ENCODE results near the gene RBM20. TPM values are rescaled to one million over a fixed set of nuclear protein-coding genes. Genes with fewer than 3 reads are reported as not detected.

Gene RBM20
- total RNA-seq, 4 donors from 2014 or later = 0.88 to 3.8 (median 1.9) TPM

DNA sequence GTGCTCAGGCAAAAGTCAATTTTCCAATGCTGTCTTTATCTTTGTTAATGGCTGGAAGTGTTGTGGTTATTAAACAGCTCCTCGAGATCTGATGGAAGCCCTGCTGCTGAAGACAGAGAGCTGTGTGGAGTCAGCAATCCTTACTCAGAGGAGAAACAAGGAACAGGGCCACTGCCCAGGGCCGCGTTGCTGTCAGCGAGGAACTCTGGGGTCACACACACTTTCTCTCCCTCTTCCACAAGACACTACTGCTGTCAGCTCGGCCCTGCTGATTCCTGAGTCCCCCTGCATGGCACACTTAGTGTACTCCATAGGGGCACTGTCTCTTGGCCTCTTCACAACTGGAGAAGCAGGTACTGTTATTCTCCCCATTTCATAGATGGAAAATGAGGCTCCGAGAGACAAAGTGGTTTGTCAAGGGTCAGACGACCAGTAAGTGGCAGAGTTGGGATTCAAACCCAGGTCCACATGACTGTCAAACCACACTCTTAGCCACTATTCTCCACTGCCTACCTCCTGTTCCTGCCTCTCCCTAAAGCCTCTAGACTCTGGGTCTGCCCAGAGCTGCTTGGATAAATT lies 198.3 kb downstream of the RBM20 start:
- Histone ChIP-seq H3K27me3 (no peaks in the 10 kb centered on the region), H3K9me3 (no peaks in the 10 kb centered on the region), H3K27ac (peak overlapping the region in 1 of 2 donors; percentile 84), H3K4me3 (no peak overlapping the region), H3K4me1 (peaks cover 0 to 8% of the 10 kb centered on the region in 2 donors), H3K36me3 (no peaks in the 10 kb centered on the region)
- peak in 1 of 2 donors; percentile 13 for DNase-seq
- TF ChIP-seq POLR2A (IDR thresholded peaks at IDR 0.05) = no peak
- intact Hi-C loops (cut with DNase I; ENCODE audit: low total_unique reads) = no loop called here

GRCh38 chr10:110843031-110843430 lies 198.9 kb downstream of the RBM20 start:
- H3K36me3 ChIP-seq = no peaks in the 10 kb centered on the region
- no peaks in the 10 kb centered on the region for H3K27me3 ChIP-seq
- no peaks in the 10 kb centered on the region for H3K9me3 ChIP-seq
- no peak overlapping the region for H3K4me3 ChIP-seq
- intact Hi-C loops (cut with DNase I; ENCODE audit: low total_unique reads) = no loop called here
- peak in 1 of 2 donors; percentile 7 for DNase-seq
- TF ChIP-seq CTCF (IDR thresholded peaks at IDR 0.05) = no peak
- TF ChIP-seq POLR2A (IDR thresholded peaks at IDR 0.05) = no peak
- peaks cover 0 to 8% of the 10 kb centered on the region in 2 donors for H3K4me1 ChIP-seq
- no peak overlapping the region for H3K27ac ChIP-seq

GRCh38 chr10:110843796-110844616 lies 199.9 kb downstream of the RBM20 start:
- peak in 1 of 2 donors; percentile 11 for DNase-seq
- Histone ChIP-seq H3K4me3 (no peak overlapping the region), H3K9me3 (no peaks in the 10 kb centered on the region), H3K27ac (no peak overlapping the region), H3K36me3 (no peaks in the 10 kb centered on the region), H3K4me1 (peaks cover 0 to 7% of the 10 kb centered on the region in 2 donors), H3K27me3 (no peaks in the 10 kb centered on the region)
- intact Hi-C loops (cut with DNase I; ENCODE audit: low total_unique reads) = no loop called here
- TF ChIP-seq POLR2A (IDR thresholded peaks at IDR 0.05) = no peak
- TF ChIP-seq CTCF (IDR thresholded peaks at IDR 0.05) = no peak

DNA sequence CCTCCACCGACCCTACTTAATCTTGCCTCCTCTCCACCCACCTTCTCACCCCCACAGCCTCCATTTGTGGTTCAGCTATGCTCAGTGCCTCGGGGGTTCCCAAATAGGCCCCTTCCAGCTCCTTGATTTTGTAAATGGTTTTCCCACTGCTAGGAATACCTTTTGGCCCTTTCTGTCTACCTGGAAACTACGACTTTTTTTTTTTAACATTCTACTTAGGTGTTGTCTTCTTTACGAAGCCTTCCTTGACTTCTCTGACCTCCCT lies 200.4 kb downstream of the RBM20 start:
- Histone ChIP-seq H3K4me1 (peaks cover 0 to 1% of the 10 kb centered on the region in 2 donors), H3K36me3 (no peaks in the 10 kb centered on the region), H3K27ac (no peak overlapping the region), H3K9me3 (no peaks in the 10 kb centered on the region), H3K27me3 (no peaks in the 10 kb centered on the region), H3K4me3 (no peak overlapping the region)
- no peak for DNase-seq
- intact Hi-C loops (cut with DNase I; ENCODE audit: low total_unique reads) = no loop called here
- no peak for TF ChIP-seq CTCF (IDR thresholded peaks at IDR 0.05)
- TF ChIP-seq POLR2A (IDR thresholded peaks at IDR 0.05) = no peak

GRCh38 chr10:110845192-110845755 lies 201.1 kb downstream of the RBM20 start:
- H3K27me3 ChIP-seq = no peaks in the 10 kb centered on the region
- H3K4me3 ChIP-seq = no peak overlapping the region
- TF ChIP-seq POLR2A (IDR thresholded peaks at IDR 0.05) = no peak
- TF ChIP-seq CTCF (IDR thresholded peaks at IDR 0.05) = no peak
- H3K9me3 ChIP-seq = no peaks in the 10 kb centered on the region
- DNase-seq = peak in 1 of 2 donors; percentile 10
- no peak overlapping the region for H3K27ac ChIP-seq
- no peaks in the 10 kb centered on the region for H3K36me3 ChIP-seq
- no peaks in the 10 kb centered on the region for H3K4me1 ChIP-seq
- intact Hi-C loops (cut with DNase I; ENCODE audit: low total_unique reads) = no loop called here

Data from uterus (tissue), 4 donors.